Anterior cingulate cortex (tissue), 58 donors: ENCODE data around the gene CNTLN.
A peak's percentile ranks its signal among the peaks of the same experiment; 100 is the strongest.
"Not testable (repeated sequence)": the region's sequence is repeated elsewhere in the genome, so short reads cannot be mapped to it uniquely, and the experiment has no call there.

Experiments used
- DNase-seq, 58 donors: peaks; one replicate each; lab custom pipeline; 2025; lab: John Stamatoyannopoulos, UW

Gene CNTLN

GRCh38 chr9:17488662-17489061, 353.8 kb downstream of the CNTLN start:
- DNase-seq: no peak

DNA sequence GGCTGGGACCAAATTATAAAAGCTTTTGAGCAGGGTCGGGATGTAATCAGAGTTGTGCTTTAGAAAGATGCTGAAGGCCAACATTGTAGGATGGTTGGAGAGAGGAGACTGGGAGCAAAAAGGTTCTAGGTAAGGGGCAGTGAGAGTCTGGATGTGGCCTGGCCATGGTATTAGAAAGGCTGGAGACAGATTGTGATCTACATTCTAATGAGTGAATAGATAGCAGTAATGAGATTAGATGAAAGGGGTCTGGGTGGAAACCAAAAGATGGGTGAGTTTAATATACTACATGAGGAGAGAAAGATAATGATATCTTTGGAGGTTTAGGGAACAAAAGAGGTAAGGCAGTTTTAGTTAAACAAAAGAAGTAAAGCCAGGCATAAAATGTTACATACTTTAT, 355.3 kb downstream of the CNTLN start:
- no peak for DNase-seq

DNA sequence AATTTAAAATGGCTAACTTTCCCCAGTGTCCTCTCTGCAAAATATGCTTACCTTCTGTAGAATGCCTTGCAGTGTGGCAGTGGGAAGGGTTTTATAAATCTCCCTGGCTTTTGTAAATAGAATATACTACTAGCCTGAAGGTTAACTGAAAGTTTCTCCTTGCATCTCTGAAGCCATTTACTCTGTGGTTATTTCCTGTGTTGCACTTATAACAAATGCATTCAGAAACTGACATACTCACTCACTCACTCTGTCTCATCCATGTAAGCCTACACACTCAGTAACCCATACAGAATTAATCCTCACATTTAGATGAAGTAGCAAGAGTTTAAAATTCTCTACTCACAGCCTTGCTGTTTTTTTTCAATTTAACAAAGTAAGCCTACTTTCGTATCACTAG, 356.9 kb downstream of the CNTLN start:
- DNase-seq: no peak

- no peak for DNase-seq
Measured at GRCh38 chr9:17503196-17503595, 368.4 kb downstream of the CNTLN start.

DNA sequence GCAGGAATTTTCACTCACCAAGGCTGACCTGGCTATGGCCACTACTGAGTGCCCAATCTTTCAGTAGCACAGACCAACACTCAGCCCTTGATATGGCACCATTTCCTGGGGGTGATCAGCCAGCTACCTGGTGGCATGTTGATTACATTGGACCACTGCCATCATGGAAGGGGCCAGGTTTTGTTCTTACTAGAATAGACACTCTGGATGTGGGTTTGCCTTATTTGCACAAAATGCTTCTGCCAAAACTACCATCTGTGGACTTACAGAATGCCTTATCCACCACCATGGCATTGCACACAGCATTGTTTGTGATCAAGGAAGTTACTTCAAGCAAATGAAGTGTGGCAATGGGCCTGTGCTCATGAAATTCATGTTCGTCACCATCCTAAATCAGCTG, 374.3 kb downstream of the CNTLN start:
- DNase-seq: no peak

- no peak for DNase-seq
Measured at GRCh38 chr9:17509701-17510100, 374.9 kb downstream of the CNTLN start.

GRCh38 chr9:17519761-17520160, 384.9 kb downstream of the CNTLN start:
- DNase-seq: no peak

DNA sequence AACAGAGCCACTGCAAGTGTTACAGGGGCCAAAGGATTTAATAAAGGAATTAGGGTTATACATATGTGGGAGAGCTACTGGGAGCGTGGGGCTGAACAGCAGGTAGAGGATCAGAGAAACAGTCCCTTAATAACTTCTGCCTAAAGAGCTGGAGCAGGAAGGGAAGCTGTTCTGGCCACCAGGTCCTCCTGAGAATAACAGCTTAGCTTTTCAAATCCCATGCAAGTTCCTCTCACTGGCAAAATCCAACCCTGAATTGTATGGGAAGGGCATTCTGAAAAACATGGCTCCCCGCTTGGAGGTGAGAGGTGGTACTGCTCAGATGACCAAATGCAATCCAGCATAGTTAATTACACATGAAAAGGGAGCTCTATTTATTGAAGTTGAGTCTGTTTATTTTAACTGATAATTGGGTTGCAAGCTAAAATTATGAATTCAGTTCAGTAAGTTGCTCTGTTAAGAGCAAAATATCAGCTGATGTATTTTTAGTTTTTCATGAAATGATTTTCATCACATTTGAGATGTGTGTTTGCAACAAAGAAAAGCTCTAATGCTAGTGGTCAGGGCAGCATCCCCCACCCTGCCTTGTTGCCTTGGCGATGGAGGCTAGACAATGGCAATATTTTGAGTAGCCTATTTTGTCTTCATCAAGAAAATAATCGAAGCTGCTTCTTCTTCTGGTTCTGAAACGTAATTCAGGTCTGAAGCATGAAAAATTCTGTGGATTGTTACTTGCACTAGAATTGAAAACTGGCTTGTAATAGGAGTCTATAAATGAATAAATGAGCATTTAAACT, 385.6 kb downstream of the CNTLN start:
- DNase-seq: no peak

DNA sequence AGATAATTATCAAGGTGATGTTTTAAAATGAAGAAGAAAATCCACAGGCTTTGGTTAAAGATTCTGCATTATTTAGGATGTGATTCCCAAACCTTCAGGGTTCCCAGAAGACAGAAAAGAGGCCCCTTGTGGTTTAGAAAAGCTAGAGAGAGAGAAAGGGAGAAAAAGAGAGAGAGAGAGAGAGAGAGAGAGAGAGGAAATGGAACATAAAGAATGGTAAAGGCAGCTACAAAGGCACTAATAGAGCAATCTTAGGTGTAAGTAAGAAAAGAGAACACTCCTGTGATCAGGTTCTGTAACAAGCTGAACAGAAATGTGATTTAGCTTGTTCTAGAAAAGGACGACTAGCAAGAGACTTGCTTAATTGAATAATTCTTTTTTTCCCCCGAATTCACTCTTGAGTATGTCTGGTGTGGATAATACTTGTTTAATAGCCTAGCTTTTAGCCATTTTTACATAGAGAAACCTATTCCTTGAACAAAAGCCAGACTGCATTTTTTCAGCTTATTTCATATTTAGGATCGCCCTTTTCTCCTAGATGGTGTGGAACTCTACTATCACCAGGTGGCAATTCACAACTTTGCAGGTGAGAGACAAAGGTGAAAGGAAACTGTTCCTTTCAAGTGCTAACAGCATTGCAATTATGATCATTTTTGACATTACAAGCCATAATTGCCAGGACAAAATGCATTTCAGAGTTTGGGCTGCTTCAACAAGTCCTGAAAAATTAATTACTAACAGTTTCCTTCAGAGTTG, 386.4 kb downstream of the CNTLN start:
- no peak for DNase-seq

GRCh38 chr9:17526726-17527125, 391.9 kb downstream of the CNTLN start:
- not testable (repeated sequence) for DNase-seq

DNA sequence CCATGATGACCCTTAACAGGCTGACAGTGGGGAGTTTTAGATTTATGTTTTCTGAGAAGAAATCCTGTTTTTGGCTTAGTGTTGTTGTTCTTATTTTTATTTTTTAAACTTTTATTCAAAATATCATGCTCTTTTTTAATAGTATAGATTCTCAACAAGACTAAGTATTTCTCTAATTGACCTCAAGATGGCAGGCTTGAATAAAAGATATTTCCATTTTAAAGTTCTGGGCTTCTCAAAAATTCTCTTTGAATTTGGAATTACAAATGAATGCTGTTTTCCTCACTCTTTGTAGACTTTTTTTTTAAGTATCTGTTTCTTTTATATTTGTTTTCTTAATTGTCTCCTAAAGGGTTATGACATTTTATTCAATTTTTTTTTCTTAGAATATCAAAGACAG, 394.0 kb downstream of the CNTLN start:
- DNase-seq: no peak

DNA sequence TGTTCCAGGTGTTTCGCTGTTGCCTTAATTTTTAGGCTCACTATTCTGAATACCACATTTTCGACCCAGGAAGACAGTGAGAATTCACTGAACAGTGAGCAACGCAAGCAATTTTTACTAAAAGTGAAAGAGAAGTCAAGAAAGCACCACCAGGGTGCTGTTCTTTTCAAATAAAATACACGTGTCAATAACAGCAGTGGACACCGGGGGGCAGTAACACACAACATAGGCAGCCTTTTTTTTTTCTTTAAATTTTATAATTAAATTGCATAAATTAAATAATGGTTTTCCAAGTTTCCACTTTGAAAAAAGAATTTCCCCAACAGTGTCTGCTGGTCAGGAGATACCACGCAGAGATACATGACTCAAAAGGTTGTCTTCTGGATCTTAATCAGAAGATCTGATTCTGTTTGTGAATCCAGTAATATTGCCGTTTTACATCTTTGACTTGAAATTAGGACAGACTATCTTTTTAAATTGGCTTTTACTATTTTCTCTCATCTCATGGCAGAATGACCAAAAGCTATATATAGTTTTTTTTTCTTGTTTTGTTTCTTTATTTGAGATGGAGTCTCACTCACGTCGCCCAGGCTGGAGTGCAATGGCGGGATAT, 396.9 kb downstream of the CNTLN start:
- DNase-seq: peak in 18 of 58 donors; percentile 1 to 40 (median 10)

DNA sequence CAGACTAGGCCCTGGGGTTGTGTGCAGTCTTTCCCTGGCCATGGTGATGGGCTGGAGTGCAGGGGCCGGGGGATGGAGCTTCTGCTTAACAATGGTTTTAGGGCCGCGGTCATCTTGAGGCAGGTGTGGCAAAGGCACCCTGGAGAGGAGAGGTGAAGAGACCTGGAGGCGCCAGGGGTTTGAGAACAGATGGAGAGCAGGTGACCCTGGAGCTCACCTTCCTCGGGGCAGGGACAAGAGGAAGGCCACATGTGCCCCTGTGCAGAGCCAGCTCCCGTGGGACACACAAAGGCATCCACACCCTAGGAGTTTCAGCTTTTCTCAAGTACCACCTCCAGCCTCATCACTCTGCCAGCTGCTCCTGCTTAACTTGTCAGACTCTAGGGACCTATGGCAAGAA, 397.6 kb downstream of the CNTLN start:
- DNase-seq: no peak

GRCh38 chr9:17535176-17535575, 400.3 kb downstream of the CNTLN start:
- DNase-seq: no peak

DNA sequence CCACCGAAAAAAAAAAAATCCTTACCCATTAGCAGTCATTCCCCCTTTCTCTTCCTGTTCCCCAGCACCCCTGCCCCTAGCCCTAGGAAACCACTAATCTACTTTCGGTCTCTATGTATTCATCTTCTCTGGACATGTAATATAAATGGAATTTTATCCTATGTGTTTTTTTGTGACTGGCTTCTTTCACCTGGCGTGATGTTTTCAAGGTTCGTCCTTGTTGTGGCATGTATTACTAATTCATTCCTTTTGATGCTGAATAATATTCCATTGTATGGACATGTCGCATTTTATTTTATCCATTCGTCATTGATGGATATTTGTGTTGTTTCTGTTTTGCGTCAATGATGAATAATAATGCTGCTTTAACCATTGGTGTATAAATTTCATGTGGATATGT, 401.2 kb downstream of the CNTLN start:
- DNase-seq: no peak

DNA sequence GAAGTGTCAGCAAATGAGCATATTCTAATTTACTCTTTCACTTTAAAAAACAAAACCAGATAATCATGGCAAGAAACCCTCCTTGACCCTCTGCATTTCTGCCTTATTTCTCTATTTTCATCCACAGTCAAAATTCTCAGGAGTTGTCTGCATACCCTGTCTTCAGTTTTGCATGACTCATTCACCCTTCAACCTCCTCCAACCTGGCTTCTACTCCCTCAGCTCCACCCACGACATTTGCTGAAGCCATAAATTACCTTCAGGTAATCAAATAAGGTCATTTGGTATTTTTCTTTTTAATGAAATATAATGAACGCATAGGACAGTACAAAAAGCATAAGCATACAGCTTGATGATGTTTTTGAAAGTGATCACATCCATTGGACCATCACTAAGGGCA, 416.2 kb downstream of the CNTLN start:
- DNase-seq: no peak
